IPS DF 4.7 (cell line): ENCODE data around the gene ADCY1.

Experiments
- DNase-seq: peaks from one replicate; pipeline ENCODE4 v3.0.0-alpha.2; 2013; ENCODE audit warnings: low spot score; ENCODE audit errors: extremely low read depth

Gene ADCY1

DNA sequence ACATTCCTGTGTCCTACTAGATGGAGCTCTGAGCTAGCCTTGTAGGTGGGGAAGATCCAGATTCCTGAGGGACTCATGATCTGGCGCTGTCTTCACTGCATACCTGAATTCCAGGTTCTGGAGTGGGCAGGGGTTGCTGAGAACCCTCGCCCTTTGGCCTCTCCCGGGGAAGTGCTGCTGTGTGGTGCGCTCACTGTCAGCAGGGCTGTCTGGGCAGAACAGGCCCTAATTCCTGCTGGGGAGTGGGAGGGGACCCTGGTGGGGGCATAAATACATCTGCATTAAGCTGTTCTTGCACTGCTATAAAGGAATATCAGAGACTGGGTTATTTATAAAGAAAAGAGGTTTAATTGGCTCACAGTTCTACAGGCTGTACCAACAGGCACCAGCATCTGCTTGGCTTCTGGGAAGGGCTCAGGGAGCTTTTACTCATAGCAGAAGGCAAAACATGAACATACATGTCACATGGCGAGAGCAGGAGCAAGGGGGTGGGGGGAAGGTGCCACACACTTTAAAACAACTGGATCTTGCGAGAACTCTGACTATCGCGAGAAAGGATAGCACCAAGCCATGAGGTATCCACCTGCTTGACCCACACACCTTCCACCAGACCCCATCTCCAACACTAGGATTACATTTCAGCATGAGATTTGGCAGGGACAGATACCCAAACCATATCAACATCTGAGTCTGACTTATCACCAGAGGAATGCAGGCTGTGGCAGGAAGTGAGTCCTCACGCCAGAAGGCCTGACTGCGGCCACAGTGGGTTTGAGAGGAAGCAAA, 115.0 kb downstream of the ADCY1 start:
- DNase-seq = no peak

DNA sequence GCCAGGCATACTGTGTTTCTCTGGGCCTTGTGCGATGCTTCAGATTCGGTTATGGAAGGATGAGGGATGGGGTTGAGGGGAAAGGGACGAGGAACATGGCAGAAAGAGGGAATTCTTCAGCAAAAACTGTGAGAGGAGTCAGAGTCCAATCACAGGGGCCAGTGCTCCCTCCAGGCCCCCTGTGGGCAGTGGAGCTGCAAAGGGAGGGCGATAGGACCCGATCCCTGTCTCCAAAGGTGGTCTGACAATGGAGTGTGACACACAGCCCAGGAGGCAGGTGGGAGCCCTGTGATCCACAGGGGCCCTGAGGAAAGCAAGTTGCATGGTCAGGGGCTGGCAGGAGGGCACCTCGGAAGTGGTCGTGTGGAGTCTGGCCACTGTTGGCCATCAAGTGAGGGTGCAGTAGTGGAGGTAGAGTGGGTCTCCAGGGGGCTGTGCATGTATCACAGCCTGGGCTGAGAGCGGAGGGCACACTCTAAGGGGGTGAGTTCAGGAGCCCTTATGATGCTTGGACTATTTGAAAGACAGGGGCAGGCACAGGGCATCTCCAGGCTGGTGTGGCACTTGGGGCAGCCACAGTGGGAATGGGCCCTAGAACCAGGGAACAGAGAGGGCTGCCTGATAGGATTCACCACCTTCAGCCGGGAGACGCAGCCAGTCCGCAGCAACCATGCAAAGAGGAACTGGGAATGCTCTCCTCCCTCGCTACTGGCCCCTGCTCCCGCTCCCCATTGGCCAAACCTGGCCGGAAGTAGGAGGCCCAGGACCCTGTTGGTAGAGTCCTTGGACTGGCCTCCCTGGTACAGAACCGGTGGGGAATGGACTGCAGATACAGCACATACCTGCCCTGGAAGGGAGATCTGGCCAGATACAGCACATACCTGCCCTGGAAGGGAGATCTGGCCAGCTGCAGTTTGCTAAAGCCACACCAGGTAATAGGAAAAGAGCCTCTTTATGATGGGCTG, 115.9 kb downstream of the ADCY1 start:
- DNase-seq = no peak

DNA sequence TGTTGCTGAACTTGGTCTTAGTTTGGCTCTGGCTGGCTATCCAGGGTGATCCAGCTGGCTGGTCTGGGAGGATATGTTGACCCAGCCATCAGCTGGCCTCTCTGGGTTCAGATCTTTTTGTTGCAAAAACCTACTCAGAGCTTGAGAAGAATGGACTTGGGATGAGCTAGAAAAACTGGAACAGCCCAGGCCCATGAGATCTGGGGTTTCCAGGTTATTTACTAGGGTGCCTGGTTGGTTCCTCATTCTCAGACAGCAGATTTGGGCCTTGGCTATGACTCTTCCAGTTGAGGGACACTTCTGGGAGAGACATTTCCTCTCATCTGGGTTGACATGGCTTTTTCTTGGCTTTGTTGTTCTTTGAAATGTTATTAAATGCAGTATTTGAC, 116.6 kb downstream of the ADCY1 start:
- no peak for DNase-seq

DNA sequence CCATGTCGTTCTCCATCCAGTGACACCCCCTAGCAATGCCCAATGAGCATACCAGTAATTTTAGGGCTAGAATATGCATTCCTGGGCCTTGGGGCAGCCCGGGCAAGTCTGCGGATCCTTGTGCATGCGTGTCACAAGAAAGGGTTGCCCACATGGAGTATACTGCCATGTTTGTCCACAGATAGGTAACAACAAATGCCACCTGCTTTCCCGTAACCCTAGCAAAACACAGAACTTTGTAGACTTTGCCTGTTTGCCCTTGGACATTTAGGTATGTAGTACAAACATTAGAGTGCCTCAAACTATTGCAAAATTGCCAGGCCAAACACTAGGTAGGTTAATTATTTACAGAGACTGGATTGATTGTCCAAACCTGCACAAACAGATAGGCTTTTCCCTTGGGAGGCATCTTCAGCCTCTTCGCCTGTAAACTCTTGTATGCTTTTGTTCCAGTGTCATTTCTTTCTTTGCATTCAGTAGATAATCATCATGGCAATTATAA, 117.0 kb downstream of the ADCY1 start:
- DNase-seq = no peak

DNA sequence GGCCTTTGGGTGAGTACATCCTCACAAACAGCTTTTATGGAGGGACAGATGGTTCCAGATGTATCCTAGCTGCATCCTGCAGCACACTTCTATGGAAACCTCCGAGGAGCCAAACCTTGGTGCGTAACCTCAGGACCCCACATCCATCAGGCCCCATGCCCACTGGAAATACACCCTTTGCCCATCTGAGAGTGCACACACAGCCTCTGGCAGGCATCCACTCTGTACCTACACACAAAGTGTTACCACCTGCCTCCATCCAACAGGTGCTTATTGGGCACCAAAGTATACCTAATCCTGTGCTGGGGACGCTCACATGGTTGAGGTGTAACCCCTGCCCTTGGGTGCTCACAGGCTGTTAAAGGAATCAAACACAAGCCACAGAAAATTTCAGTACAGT, 117.9 kb downstream of the ADCY1 start:
- no peak for DNase-seq

DNA sequence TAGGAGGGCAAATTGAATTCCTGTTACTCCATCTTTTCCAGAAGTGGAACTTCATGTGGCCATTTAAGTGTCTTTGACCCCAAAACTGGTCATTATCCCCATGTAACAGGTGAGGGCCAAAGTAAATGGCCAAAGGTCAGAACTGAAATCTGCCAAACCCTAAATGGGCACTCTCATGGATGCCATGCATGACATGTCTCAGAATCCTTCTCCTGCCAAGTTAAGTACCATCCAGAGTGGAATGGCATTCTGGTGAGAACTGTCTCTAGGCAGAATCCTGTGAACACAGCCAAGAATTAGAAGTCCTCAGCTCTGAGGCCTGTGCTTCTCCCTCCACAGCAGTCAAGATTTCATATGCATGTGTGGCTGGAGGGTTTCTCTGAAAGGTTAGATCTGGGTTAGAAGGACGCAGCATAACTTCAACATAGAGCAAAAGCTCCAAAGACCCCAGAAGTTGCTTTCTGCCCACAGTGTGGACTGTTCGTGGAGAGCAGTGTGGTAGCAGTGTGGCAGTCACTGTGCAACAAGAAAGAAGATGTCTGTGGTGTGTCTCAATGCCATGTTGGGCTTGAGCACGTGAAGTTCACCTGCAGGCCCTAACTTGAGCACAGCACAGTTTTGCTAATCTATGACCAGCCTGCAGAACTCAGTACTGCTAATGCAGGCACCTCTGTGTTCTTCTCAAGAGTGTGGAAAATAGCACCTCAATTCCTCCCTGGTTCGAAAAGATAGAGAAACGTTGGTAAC, 121.3 kb downstream of the ADCY1 start:
- no peak for DNase-seq

DNA sequence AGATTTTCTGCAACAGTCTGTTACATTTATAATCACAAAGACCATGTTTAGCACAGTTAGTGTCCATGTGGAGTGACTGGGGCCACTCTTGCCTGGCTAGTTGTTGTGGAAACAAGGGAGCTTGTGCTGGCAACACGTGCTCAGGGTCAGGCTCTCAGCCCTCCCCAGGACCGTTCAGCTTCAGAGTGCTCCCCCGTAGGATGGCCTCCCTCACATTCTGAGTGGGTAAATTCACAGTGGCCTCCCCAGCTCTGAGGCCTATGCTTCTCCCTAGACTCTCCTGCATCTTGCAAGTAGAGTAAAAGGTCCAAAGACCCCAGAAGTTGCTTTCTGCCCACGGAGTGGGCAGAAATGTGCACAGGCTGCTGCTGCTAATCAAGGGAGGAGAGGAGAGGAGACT, 122.3 kb downstream of the ADCY1 start:
- no peak for DNase-seq

DNA sequence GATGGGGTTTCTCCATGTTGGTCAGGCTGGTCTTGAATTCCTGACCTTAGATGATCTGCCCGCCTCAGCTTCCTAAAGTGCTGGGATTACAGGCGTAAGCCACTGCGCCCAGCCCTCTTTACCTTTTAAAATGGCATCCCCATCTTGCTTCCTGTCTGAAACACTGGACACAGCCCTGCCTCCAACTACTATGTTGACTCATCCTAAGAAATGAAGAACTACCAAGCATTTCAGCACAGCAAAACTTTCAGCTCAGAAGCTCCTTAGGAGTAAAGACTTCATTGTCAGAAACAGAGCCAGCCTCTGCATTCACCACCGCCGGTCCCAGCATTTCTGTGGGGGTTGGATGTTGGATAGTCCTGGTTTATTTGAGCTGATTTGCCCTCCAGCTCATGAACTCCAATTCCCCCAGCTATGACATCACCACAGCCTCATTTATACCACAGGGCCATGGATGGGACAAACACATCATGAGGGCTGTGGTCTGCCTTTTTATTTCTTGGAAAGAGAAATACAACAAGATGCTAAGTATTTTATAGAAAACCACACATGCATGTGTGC, 123.5 kb downstream of the ADCY1 start:
- DNase-seq = no peak

DNA sequence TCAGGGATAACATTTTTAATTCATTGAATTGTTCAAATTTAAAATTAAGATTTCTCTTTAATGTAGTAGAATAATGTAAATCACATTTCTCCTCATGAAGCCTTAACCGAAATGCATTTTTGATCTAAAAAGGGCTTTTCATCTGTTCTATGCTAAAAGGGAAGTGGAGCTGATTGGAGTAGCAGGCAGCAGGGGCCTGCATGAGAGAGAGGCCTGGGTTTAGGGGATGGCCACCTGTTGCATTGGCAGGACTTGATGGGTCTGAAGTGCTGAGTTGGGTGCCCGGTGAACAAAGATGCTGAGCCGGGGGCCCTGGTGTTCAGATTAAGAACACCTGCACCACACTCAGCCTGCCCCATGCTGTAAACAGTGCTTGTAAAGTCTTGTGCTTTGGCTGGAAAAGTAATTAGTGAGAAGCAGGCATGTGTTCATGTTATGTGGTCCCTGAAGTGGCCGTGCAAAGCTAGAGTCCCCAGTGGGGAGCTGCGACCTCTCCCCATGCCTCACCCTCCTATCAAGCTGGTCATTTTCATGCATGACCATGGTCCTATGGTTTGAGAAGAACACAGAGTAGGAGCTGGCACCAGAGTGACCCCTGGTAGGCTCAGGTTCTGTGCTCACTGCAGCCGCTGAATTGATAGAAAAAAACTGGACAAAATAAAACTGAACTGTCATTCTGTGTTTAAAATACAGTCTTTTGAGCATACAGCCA, 124.3 kb downstream of the ADCY1 start:
- DNase-seq = no peak

DNA sequence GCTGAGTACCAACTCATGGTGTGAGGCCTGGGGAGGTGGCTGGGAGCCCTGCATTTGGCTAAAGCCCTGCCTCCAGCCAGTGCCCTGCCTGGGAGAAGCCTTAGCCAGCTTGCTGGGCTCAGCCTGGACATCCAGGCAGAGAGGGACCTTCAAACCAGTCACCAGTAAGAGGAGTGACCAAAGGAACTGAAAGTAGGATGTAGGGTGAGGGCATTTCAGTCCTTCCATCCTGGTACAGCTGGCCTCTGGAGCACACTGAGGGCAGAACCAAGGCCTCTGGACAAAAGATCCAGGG, 124.8 kb downstream of the ADCY1 start:
- DNase-seq = no peak

DNA sequence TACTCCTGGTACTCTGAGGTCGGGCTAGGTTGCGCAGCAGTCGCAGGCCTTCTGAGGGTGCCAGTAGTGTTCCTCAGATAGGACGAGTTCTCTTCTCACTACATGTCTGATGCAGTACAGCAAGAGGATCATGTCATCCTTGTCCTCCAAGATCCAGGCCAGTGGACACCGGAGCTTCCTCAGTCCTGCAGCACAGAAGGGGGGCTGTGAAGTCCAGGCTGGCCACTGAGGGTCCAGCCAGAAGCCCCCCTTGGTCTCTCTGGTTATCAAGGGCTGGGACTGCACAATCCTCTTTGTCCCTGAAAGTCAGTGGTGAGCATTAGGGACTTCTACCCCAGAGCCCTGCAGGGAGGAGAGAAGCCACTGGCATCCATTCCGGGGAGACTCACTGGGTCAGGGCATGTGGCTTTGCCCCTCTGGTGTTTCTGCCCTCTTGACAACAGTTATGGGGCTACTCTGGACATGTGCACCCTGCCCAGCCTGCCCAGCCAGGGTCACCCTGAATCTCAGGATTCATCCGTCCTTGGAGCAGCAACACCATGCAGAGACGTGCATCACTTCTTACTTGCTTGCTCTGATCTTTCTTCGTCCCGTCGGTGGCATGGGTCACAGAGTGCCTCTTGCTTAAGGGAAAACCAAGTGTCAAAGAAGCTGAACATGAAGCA, 125.7 kb downstream of the ADCY1 start:
- no peak for DNase-seq

DNA sequence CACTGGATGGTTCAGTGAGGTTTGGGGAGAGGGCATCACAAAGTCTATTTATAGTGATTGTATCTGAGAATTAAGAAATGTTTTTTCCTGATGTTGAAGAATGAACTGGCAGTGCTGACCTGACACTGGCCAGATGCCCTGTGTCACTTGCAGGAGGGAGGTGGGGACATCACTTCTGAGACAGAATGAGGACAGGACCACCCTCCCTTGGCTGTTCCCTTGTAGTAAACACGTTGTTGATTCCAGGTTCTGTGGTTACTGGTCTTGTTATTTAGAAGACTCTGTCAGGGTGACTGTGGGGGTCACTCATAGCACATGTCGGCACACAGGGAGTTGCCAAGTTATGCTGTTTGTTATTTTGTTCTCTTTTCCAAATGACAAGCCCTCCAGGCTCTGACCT, 126.4 kb downstream of the ADCY1 start:
- DNase-seq = no peak

DNA sequence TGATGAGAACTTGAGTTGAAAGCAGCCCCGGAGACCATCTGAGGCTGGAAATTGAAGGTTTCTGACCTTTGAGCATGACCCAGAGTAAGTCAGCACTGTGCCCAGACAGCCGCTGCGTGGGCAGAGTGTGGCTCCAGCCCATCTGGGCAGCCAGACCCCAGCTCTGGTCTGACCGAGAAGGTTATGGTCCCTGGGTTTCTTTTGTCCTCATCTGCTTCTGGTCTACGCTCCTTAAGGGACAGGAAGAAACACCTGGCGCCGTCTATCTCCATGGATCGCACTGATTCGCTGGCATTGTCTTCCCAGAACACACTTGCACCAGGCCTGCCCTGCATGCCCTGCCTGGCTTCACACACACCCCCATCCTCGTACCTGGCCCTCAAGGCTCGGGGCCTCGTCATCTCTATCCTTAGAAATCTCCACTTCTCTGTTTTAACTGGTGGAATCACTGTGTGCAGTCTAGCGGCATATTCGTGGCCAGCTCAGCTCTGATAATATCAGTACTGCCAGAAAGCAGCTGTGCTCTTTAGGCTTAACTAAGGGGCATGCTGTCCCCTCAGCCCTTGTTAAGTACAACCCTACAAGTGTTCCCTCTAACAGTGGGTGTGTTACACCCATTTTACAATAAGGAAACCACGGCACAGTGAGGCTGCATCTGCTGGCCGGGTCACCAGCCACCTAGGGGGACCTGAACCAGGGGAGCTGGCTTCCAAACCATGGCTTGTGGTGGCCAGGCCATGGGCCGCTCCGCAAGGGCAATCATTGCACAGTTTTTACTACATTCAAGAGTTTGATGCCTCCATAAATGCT, 127.7 kb downstream of the ADCY1 start:
- no peak for DNase-seq

DNA sequence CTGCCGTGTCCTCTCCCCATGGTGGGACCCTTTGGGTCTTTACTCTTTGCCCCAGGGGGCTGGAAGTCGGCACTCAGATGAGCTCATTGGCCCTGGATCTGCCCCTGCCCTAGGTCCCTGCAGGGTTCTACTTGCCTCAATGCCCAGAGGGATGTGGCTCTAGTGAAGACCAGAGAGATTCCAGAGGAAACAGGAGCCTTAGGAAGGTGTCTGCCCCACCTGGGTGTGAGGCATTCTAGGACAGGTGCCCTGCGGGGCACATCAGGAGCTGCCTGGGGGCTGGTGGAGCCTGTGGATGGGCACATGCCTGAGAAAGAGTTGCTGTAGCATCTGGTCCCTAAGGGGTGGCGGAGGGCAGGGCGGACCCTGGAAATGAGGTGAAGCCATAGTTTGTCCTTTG, 128.6 kb downstream of the ADCY1 start:
- DNase-seq = no peak

DNA sequence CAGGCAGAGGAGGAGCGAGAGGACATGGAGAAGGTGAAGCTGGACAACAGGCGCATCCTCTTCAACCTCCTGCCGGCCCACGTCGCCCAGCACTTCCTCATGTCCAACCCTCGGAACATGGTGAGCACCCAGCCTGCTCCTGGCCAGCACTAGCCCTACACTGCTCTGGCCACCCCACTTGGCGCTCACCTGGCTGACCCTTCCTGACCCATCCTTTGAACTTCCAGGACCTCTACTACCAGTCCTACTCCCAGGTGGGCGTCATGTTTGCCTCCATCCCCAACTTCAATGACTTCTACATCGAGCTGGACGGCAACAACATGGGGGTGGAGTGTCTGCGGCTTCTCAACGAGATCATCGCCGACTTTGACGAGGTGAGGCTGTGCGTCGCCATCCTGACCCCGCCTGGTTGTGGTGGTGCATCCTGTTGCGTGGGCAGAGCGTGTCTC, 129.2 kb downstream of the ADCY1 start:
- DNase-seq = no peak

DNA sequence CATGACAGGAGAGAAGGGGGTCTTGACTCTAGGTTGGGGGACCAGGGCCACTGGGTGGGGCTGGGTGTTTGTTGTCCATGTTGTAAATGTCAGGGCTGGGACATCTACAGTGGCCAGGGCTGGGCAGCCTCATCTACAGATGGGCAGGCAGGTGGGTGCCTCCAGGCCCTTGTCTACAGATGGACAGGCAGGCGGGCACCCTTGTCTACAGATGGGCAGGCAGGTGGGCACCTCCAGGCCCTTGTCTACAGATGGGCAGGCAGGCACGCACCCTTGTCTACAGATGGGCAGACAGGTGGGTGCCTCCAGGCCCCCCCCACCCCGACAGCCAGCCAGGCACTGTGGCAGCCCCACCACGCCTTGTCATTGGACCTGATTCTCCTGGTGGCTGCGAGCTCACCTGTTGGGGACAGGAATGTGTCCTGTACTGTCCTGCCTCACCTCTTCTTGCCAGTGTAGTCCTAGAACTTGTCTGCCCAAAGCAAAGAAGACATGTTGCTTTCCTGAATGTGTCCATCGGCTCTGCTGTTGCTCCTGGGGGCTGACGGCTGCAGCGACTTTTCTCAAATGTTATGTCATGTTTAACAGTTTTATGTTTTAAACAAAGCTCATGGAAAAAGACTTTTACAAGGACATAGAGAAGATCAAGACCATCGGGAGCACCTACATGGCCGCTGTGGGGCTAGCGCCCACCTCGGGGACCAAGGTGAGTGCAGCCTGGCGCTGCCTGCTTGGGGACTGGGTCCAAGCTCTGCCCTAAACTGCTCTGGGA, 129.9 kb downstream of the ADCY1 start:
- no peak for DNase-seq

DNA sequence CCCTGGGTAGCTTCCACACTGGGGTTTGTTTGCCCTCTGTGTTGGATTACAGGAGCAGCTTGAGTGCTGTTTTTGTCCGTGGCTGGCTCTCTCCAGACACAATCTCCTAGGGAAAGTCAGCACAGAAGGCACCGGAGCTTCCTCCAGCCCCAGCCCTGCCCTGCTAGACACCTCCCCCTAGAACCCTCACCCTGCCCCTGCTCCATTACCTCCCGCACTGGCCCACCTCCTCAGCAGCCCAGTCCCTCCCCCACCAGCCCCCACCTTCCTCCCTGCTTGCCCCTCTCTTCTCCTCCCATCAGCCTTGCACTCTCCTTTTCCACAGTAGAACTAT, 130.5 kb downstream of the ADCY1 start:
- no peak for DNase-seq

DNA sequence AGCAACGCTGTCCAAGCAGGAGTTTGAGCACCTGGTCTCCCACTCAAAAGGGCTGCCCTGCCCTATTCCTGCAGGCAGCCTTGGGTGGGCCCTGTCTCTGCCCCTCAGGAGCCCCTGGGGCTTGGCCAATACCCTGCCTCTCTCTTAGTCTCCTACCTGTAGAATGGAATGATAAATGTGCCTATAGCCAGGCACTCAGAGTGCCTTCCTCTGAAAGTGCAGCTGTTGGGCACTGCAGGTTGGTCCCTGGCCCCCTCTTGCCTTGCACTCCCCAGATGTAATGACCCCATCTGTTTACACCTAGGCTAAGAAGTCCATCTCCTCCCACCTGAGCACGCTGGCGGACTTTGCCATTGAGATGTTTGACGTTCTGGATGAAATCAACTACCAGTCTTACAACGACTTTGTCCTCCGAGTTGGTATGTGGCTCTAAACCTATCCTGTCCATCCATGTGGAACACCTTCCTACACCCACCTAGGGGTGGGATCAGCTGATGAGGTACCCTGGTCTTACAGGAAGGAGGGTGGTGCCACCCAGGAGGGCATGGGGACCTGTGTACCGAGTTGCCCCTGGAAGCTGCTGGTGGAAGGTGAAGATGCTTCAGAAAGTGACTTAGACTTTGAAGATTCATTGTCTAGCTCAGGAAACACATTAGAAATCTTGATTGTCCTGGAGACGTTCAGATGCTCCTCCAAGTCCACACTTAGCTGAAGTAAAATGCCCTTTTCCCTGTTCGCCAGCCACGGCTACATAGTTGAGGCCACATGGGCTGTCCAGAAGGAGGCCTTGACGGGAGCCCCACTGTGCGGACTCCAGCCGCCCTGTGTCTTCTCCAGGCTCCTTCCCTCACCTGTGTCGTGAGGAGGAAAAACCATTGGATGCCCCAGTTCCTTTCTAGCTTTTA, 134.1 kb downstream of the ADCY1 start:
- DNase-seq = no peak
